HepG2 (cell line): ENCODE results near the gene C20orf141. TPM values are rescaled to one million over a fixed set of nuclear protein-coding genes. Genes with fewer than 3 reads are reported as not detected.

Source experiments
- AGO2 ChIP-seq: fragments of 200-400 bp; formaldehyde crosslinking; optimal IDR thresholded peaks from 2 replicates; pipeline ENCODE3; 2017; ENCODE audit warnings: mild to moderate bottlenecking, low read depth, low read length, moderate library complexity
- ATF7-NPFF ChIP-seq: sonication (generic); formaldehyde crosslinking; IDR thresholded peaks from 2 replicates; pipeline ENCODE4 v1.8.1; 2023; ENCODE audit warnings: mild to moderate bottlenecking, low read depth, missing genetic modification reagents, moderate library complexity
- HDAC1 ChIP-seq: sonication (generic); formaldehyde crosslinking; IDR thresholded peaks from 2 replicates; pipeline ENCODE4 v1.5.1; 2020; ENCODE audit warnings: mild to moderate bottlenecking, missing genetic modification reagents
- HNF4G ChIP-seq, 2 experiments: sonication (generic) in 1 of 2; formaldehyde crosslinking in 1 of 2; IDR thresholded peaks; 2 replicates each; pipeline versions ENCODE4 v1.4.0 to v1.6.1; 2011 to 2020; ENCODE audit warnings: borderline replicate concordance in 2 of 2, low read depth in 2 of 2, mild to moderate bottlenecking in 2 of 2, low read length in 1 of 2, missing genetic modification reagents in 1 of 2, moderate library complexity in 1 of 2
- KDM4B ChIP-seq: sonication (generic); formaldehyde crosslinking; IDR thresholded peaks from 2 replicates; pipeline ENCODE4 v1.4.0; 2020; ENCODE audit warnings: missing genetic modification reagents
- NAIF1 ChIP-seq: sonication (generic); formaldehyde crosslinking; IDR thresholded peaks from 2 replicates; pipeline ENCODE4 v1.5.0; 2020; ENCODE audit warnings: mild to moderate bottlenecking, missing genetic modification reagents, borderline replicate concordance
- NFIC ChIP-seq: IDR thresholded peaks from 2 replicates; pipeline ENCODE4 v1.6.1; 2012; ENCODE audit warnings: mild to moderate bottlenecking, low read length, inconsistent platforms
- PAX8 ChIP-seq: sonication (generic); formaldehyde crosslinking; IDR thresholded peaks from 2 replicates; pipeline ENCODE4 v1.8.0; 2022; ENCODE audit warnings: mild to moderate bottlenecking, missing genetic modification reagents, borderline replicate concordance
- SNRNP70 ChIP-seq: fragments of 200-400 bp; formaldehyde crosslinking; IDR thresholded peaks from 2 replicates; pipeline ENCODE4 v1.6.1; 2017; ENCODE audit warnings: mild to moderate bottlenecking, low read depth, low read length, moderate library complexity
- ZBTB38 ChIP-seq: sonication (generic); formaldehyde crosslinking; IDR thresholded peaks from 2 replicates; pipeline ENCODE4 v1.5.1; 2020; ENCODE audit warnings: mild to moderate bottlenecking, missing genetic modification reagents
- ZNF263 ChIP-seq: sonication (generic); formaldehyde crosslinking; IDR thresholded peaks from 2 replicates; pipeline ENCODE4 v1.4.0; 2020; ENCODE audit warnings: missing genetic modification reagents
- ZNF430 ChIP-seq: sonication (generic); formaldehyde crosslinking; IDR thresholded peaks from 2 replicates; pipeline ENCODE4 v1.9.0; 2021; ENCODE audit warnings: mild to moderate bottlenecking, missing genetic modification reagents
- ZNF552 ChIP-seq: sonication (generic); formaldehyde crosslinking; IDR thresholded peaks from 2 replicates; pipeline ENCODE4 v1.9.0; 2022; ENCODE audit warnings: missing genetic modification reagents, mild to moderate bottlenecking, borderline replicate concordance
- ZNF720 ChIP-seq: sonication (generic); formaldehyde crosslinking; IDR thresholded peaks from 2 replicates; pipeline ENCODE4 v1.4.0; 2020; ENCODE audit warnings: missing genetic modification reagents
- ZNF83 ChIP-seq: sonication (generic); formaldehyde crosslinking; IDR thresholded peaks from 2 replicates; pipeline ENCODE4 v1.4.0; 2020; ENCODE audit warnings: missing genetic modification reagents, mild to moderate bottlenecking, borderline replicate concordance
- ZNF883 ChIP-seq: sonication (generic); formaldehyde crosslinking; IDR thresholded peaks from 2 replicates; pipeline ENCODE4 v1.5.1; 2020; ENCODE audit warnings: mild to moderate bottlenecking, missing genetic modification reagents; ENCODE audit errors: not compliant biosample characterization
- polyA plus RNA-seq, 8 experiments: library from polyadenylated mRNA; depleted of rRNA in 3 of 8; stranded (reverse) in 7 of 8; unstranded in 1 of 8; fragments of >200 nt; fragmentation: Illumina TruSeq in 4 of 8; extraction: Trizol in 4 of 8; gene quantifications; 2 replicates each; pipeline versions ENCODE4 v1.2.1 to v1.2.3, GENCODE V29; 2011 to 2016; ENCODE audit warnings: low read depth in 4 of 8, missing spikeins in 1 of 8, mixed read lengths in 1 of 8; ENCODE audit not compliant: insufficient read depth in 1 of 8
- total RNA-seq, 5 experiments: library from RNA; depleted of rRNA; stranded (reverse); fragments of >200 nt; fragmentation: Illumina TruSeq; extraction: Trizol; gene quantifications; 2 replicates each; pipeline ENCODE4 v1.2.3, GENCODE V29; 2016; ENCODE audit warnings: low read depth in 1 of 5
- TF ChIP-seq, protein P1 (sequence below): sonication (generic); formaldehyde crosslinking; IDR thresholded peaks from 2 replicates; pipeline ENCODE4 v1.8.1; 2023; ENCODE audit warnings: mild to moderate bottlenecking, missing genetic modification reagents
- TF ChIP-seq, protein P2 (sequence below): sonication (generic); formaldehyde crosslinking; IDR thresholded peaks from 2 replicates; pipeline ENCODE4 v1.8.1; 2023; ENCODE audit warnings: mild to moderate bottlenecking, inconsistent platforms, moderate library complexity, missing genetic modification reagents, borderline replicate concordance
- TF ChIP-seq, protein P3 (sequence below): sonication (generic); formaldehyde crosslinking; IDR thresholded peaks from 2 replicates; pipeline ENCODE4 v1.4.0; 2020; ENCODE audit warnings: missing genetic modification reagents
- TF ChIP-seq, protein P4 (sequence below): sonication (generic); formaldehyde crosslinking; IDR thresholded peaks from 2 replicates; pipeline ENCODE4 v1.4.0; 2020; ENCODE audit warnings: missing genetic modification reagents
- TF ChIP-seq, protein P5 (sequence below): sonication (generic); formaldehyde crosslinking; IDR thresholded peaks from 2 replicates; pipeline ENCODE4 v1.5.0; 2020; ENCODE audit warnings: missing genetic modification reagents
- TF ChIP-seq, protein P6 (sequence below): sonication (generic); formaldehyde crosslinking; IDR thresholded peaks from 2 replicates; pipeline ENCODE4 v1.4.0; 2020; ENCODE audit warnings: mild to moderate bottlenecking, missing genetic modification reagents, borderline replicate concordance

The C20orf141 gene
- total and polyA plus RNA-seq, 2 of the 13 experiments (the other 11 are each of a cell fraction or from before 2014, with no cell fraction given), result not detected

DNA sequence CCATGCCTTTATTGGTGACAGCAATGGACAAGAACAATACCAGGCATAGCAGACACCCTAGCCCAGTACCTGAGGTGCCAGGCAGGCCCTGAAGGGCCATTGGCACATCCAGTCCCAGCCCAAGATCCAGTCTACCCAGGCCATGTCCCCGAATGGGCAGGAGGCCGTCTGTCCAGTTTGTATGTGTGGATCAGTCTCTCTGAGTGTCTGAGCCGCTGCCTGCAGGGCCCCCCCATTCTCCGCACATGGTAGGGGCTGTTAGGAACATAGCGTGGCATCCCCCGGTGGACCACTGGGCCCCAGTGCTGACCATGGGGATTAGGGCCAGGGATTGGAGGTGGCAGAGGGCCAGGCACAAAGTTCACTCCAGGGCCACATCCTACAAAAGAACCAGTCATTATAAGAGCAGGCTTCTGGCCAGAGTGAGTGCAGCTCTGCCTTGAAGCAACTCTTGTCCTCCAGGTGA, 20.6 kb downstream of the C20orf141 start (continued):
- peak; percentile 38; the same call in 1 of the 2 replicates for TF ChIP-seq HNF4G (IDR thresholded peaks at IDR 0.05; ENCODE audit: borderline replicate concordance, low read depth, low read length)
- no peak for TF ChIP-seq HNF4G (CRISPR knock-in tag; IDR thresholded peaks at IDR 0.05; ENCODE audit: borderline replicate concordance, low read depth)
- TF ChIP-seq HDAC1 (CRISPR knock-in tag), result no peak
- TF ChIP-seq, protein P1, sequence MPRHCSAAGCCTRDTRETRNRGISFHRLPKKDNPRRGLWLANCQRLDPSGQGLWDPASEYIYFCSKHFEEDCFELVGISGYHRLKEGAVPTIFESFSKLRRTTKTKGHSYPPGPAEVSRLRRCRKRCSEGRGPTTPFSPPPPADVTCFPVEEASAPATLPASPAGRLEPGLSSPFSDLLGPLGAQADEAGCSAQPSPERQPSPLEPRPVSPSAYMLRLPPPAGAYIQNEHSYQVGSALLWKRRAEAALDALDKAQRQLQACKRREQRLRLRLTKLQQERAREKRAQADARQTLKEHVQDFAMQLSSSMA (CRISPR knock-in tag), result no peak
- TF ChIP-seq, protein P2, sequence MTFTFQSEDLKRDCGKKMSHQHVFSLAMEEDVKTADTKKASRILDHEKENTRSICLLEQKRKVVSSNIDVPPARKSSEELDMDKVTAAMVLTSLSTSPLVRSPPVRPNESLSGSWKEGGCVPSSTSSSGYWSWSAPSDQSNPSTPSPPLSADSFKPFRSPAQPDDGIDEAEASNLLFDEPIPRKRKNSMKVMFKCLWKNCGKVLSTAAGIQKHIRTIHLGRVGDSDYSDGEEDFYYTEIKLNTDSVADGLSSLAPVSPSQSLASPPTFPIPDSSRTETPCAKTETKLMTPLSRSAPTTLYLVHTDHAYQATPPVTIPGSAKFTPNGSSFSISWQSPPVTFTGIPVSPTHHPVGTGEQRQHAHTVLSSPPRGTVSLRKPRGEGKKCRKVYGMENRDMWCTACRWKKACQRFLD (CRISPR knock-in tag), result no peak
- TF ChIP-seq NAIF1 (CRISPR knock-in tag), result no peak
- no peak for TF ChIP-seq KDM4B (CRISPR knock-in tag)
- no peak for TF ChIP-seq ZNF552 (CRISPR knock-in tag)
- no peak for TF ChIP-seq ZNF720 (CRISPR knock-in tag)
- TF ChIP-seq NFIC, result no peak
- TF ChIP-seq, protein P3, sequence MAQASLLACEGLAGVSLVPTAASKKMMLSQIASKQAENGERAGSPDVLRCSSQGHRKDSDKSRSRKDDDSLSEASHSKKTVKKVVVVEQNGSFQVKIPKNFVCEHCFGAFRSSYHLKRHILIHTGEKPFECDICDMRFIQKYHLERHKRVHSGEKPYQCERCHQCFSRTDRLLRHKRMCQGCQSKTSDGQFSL (CRISPR knock-in tag), result peak; percentile 87
- TF ChIP-seq ZNF263 (CRISPR knock-in tag), result no peak
- TF ChIP-seq ZNF83, result no peak
- no peak for TF ChIP-seq PAX8 (CRISPR knock-in tag)
- no peak for TF ChIP-seq ZNF883
- no peak for TF ChIP-seq ATF7-NPFF (CRISPR knock-in tag)
- TF ChIP-seq ZNF430, result no peak
- TF ChIP-seq SNRNP70, result no peak
- TF ChIP-seq, protein P4, sequence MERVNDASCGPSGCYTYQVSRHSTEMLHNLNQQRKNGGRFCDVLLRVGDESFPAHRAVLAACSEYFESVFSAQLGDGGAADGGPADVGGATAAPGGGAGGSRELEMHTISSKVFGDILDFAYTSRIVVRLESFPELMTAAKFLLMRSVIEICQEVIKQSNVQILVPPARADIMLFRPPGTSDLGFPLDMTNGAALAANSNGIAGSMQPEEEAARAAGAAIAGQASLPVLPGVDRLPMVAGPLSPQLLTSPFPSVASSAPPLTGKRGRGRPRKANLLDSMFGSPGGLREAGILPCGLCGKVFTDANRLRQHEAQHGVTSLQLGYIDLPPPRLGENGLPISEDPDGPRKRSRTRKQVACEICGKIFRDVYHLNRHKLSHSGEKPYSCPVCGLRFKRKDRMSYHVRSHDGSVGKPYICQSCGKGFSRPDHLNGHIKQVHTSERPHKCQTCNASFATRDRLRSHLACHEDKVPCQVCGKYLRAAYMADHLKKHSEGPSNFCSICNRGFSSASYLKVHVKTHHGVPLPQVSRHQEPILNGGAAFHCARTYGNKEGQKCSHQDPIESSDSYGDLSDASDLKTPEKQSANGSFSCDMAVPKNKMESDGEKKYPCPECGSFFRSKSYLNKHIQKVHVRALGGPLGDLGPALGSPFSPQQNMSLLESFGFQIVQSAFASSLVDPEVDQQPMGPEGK (CRISPR knock-in tag), result peak; percentile 66
- TF ChIP-seq, protein P5, sequence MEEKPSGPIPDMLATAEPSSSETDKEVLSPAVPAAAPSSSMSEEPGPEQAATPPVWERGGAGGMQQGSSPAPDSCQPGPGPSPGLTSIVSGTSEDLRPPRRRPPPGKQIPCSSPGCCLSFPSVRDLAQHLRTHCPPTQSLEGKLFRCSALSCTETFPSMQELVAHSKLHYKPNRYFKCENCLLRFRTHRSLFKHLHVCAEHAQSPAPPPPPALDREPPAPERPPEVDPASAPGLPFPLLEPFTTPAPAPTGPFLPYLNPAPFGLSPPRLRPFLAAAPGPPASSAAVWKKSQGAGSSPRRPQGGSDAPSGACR, result no peak
- peak; percentile 64 for TF ChIP-seq AGO2
- TF ChIP-seq ZBTB38 (CRISPR knock-in tag), result 0 out of 2 replicates have a peak, but pooled peaks have one; percentile 39
- TF ChIP-seq, protein P6, sequence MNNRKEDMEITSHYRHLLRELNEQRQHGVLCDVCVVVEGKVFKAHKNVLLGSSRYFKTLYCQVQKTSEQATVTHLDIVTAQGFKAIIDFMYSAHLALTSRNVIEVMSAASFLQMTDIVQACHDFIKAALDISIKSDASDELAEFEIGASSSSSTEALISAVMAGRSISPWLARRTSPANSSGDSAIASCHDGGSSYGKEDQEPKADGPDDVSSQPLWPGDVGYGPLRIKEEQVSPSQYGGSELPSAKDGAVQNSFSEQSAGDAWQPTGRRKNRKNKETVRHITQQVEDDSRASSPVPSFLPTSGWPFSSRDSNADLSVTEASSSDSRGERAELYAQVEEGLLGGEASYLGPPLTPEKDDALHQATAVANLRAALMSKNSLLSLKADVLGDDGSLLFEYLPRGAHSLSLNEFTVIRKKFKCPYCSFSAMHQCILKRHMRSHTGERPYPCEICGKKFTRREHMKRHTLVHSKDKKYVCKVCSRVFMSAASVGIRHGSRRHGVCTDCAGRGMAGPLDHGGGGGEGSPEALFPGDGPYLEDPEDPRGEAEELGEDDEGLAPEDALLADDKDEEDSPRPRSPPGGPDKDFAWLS (CRISPR knock-in tag), result no peak
